Kidney (tissue), 14 donors: ENCODE results near the gene PBOV1. TPM values are rescaled to one million over a fixed set of nuclear protein-coding genes. Genes with fewer than 3 reads are reported as not detected.

Experiments used
- DNase-seq, 5 donors: peaks; one replicate each; pipeline ENCODE4 v3.0.0-alpha.2; 2013 to 2020
- FAIRE-seq: peaks from 2 replicates; lab custom pipeline; 2012; peaks lifted over from hg19 to GRCh38; lab: Jason Lieb, UNC
- H3K27ac ChIP-seq, 2 donors: one replicate each; pipeline ENCODE4 v1.7.0; 2013; ENCODE audit warnings: low read depth in 2 of 2, low read length in 2 of 2, inconsistent platforms in 1 of 2
- H3K27me3 ChIP-seq: one replicate; pipeline ENCODE4 v1.7.1; 2013; ENCODE audit warnings: low read length, inconsistent platforms; ENCODE audit not compliant: control insufficient read depth, insufficient read depth
- H3K36me3 ChIP-seq, 3 donors: one replicate each; pipeline versions ENCODE4 v1.7.0 to v1.7.1; 2013; ENCODE audit warnings: low read length in 3 of 3, control low read depth in 1 of 3, inconsistent platforms in 1 of 3; ENCODE audit not compliant: insufficient read depth in 3 of 3, control insufficient read depth in 2 of 3
- H3K4me1 ChIP-seq, 3 donors: one replicate each; pipeline versions ENCODE4 v1.7.0 to v1.7.1; 2013; ENCODE audit warnings: low read length in 3 of 3, inconsistent platforms in 1 of 3, low read depth in 1 of 3; ENCODE audit not compliant: control insufficient read depth in 2 of 3, insufficient read depth in 2 of 3
- H3K4me3 ChIP-seq, 3 donors: one replicate each; pipeline versions ENCODE4 v1.7.0 to v1.8.1; 2013; ENCODE audit warnings: low read length in 3 of 3, control low read depth in 1 of 3, inconsistent platforms in 1 of 3
- H3K9ac ChIP-seq, 3 donors: one replicate each; pipeline versions ENCODE4 v1.7.0 to v1.7.1; 2013; ENCODE audit warnings: low read length in 3 of 3, control low read depth in 1 of 3, inconsistent platforms in 1 of 3
- H3K9me3 ChIP-seq, 3 donors: one replicate each; pipeline versions ENCODE4 v1.7.0 to v1.7.1; 2013; ENCODE audit warnings: low read length in 3 of 3, control low read depth in 1 of 3, inconsistent platforms in 1 of 3; ENCODE audit not compliant: control insufficient read depth in 2 of 3, insufficient read depth in 1 of 3
- CTCF ChIP-seq: IDR thresholded peaks from 3 replicates; pipeline ENCODE4 v1.5.1; 2012; ENCODE audit warnings: mild to moderate bottlenecking, moderate library complexity, borderline replicate concordance; ENCODE audit not compliant: insufficient read depth; ENCODE audit errors: extremely low read depth
- intact Hi-C: fragments of 100-400 bp; cut with DNase I; formaldehyde crosslinking; loops from one replicate; pipeline ENCODE4 v1.11.1; 2022
- polyA plus RNA-seq: library from polyadenylated mRNA; stranded (reverse); fragments of 350-450 nt; fragmentation: Illumina TruSeq; extraction: RNeasy Lipid Tissue Mini Kit (QIAGEN cat#74804); gene quantifications from one replicate; pipeline ENCODE4 v1.2.3, GENCODE V29; 2014; ENCODE audit warnings: low read depth, low replicate concordance; ENCODE audit not compliant: insufficient read depth
- total RNA-seq: library from RNA; stranded (reverse); fragmentation: NEBNext Ultra II Directional; extraction: Animal tissue kit (Norgen Biotek cat#: 25700); gene quantifications from one replicate; pipeline ENCODE4 v1.2.1, GENCODE V29; 2021
- donor health status: control.
- donor health status: control.
- donor health status: control.
- donor health status: control.
- donor health status: control.
- donor health status: DM: yes; HTN: yes; CAD: no.
- donor health status: Normal renal cell carcinoma (clear cell type).

The PBOV1 gene
- total and polyA plus RNA-seq, 2 donors from 2014 or later: not detected

- FAIRE-seq: no peak
These were observed 39.3 kb upstream of the PBOV1 start for GRCh38 chr6:138257638-138258040.

GRCh38 chr6:138255443-138255842 lies 37.2 kb upstream of the PBOV1 start:
- Histone ChIP-seq H3K9me3 (no peaks in the 10 kb centered on the region), H3K9ac (no peak overlapping the region), H3K4me3 (no peak overlapping the region), H3K36me3 (no peaks in the 10 kb centered on the region), H3K4me1 (no peaks in the 10 kb centered on the region), H3K27me3 (no peaks in the 10 kb centered on the region), H3K27ac (no peak overlapping the region)
- no peak for FAIRE-seq
- intact Hi-C loops: no loop called here
- no peak for TF ChIP-seq CTCF
- DNase-seq: peak in 1 of 5 donors; percentile 59

More at GRCh38 chr6:138257638-138258040, 39.3 kb upstream of the PBOV1 start:
- no peak overlapping the region for H3K27ac ChIP-seq
- no peak for TF ChIP-seq CTCF
- H3K9me3 ChIP-seq: no peaks in the 10 kb centered on the region
- no peaks in the 10 kb centered on the region for H3K27me3 ChIP-seq
- no peaks in the 10 kb centered on the region for H3K4me1 ChIP-seq
- no peak overlapping the region for H3K4me3 ChIP-seq
- intact Hi-C loops: no loop called here
- no peak overlapping the region for H3K9ac ChIP-seq
- no peak for DNase-seq
- no peaks in the 10 kb centered on the region for H3K36me3 ChIP-seq

- H3K36me3 ChIP-seq: no peaks in the 10 kb centered on the region
- FAIRE-seq (no peak), DNase-seq (no peak)
- no peaks in the 10 kb centered on the region for H3K9me3 ChIP-seq
- no peaks in the 10 kb centered on the region for H3K4me1 ChIP-seq
- intact Hi-C loops: no loop called here
- no peak overlapping the region for H3K9ac ChIP-seq
- TF ChIP-seq CTCF: no peak
- no peak overlapping the region for H3K27ac ChIP-seq
- H3K27me3 ChIP-seq: no peaks in the 10 kb centered on the region
- no peak overlapping the region for H3K4me3 ChIP-seq
These were observed 35.4 kb upstream of the PBOV1 start for GRCh38 chr6:138253731-138254130.
